22Rv1 (cell line): Measurements from ENCODE around the gene KCNG4.

Source experiments
- ZFX ChIP-seq: fragments of 450-650 bp; IDR thresholded peaks from 2 replicates; pipeline ENCODE4 v1.6.1; 2017; ENCODE audit warnings: antibody characterized with exemption, borderline replicate concordance
- TF ChIP-seq, protein P1 (sequence below): fragments of 450-650 bp; IDR thresholded peaks from 2 replicates; pipeline ENCODE4 v1.5.1; 2017; ENCODE audit warnings: mild to moderate bottlenecking

DNA sequence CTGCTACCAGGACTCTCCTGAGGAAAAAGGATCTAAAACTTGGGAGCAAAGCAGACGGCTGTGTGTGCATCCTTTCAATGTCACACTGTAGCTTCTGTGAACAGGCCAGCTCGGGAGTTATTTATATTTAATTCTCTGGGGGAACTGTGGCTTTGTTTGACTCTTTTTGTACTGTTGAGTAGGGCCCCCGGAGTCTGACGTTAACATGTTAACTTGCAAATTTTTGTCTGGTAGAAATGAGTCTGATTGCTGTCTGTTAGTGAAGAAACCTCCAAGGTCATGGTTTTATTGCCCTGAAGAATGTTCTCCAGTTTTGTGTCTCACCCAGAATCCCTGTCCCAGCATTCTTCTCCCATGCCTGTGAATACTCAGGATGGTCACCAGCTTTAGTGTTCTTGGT is 14.2 kb upstream of the KCNG4 start:
- TF ChIP-seq, protein P1, sequence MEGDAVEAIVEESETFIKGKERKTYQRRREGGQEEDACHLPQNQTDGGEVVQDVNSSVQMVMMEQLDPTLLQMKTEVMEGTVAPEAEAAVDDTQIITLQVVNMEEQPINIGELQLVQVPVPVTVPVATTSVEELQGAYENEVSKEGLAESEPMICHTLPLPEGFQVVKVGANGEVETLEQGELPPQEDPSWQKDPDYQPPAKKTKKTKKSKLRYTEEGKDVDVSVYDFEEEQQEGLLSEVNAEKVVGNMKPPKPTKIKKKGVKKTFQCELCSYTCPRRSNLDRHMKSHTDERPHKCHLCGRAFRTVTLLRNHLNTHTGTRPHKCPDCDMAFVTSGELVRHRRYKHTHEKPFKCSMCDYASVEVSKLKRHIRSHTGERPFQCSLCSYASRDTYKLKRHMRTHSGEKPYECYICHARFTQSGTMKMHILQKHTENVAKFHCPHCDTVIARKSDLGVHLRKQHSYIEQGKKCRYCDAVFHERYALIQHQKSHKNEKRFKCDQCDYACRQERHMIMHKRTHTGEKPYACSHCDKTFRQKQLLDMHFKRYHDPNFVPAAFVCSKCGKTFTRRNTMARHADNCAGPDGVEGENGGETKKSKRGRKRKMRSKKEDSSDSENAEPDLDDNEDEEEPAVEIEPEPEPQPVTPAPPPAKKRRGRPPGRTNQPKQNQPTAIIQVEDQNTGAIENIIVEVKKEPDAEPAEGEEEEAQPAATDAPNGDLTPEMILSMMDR, result no peak
- no peak for TF ChIP-seq ZFX
